Colonic mucosa (tissue), 4 donors: Measurements from ENCODE around the gene UNC45A. TPM values are rescaled to one million over a fixed set of nuclear protein-coding genes. Genes with fewer than 3 reads are reported as not detected.

Source experiments
- DNase-seq: peaks from one replicate; pipeline ENCODE4 v3.0.0-alpha.2; 2020
- H3K27ac ChIP-seq: fragments of 200-600 bp; one replicate; pipeline ENCODE4 v1.8.0; 2021
- H3K27me3 ChIP-seq: fragments of 200-600 bp; one replicate; pipeline ENCODE4 v1.8.0; 2021
- H3K36me3 ChIP-seq: fragments of 200-600 bp; one replicate; pipeline ENCODE4 v1.8.0; 2021
- H3K4me1 ChIP-seq: fragments of 200-600 bp; one replicate; pipeline ENCODE4 v1.8.0; 2021; ENCODE audit warnings: mild to moderate bottlenecking
- H3K4me3 ChIP-seq: fragments of 200-600 bp; one replicate; pipeline ENCODE4 v1.8.0; 2021
- H3K9ac ChIP-seq, 2 donors: one replicate each; pipeline ENCODE4 v1.7.0; 2013; ENCODE audit warnings: control low read depth in 2 of 2, low read depth in 2 of 2, low read length in 2 of 2
- H3K9me3 ChIP-seq: fragments of 200-600 bp; one replicate; pipeline ENCODE4 v1.8.0; 2021
- CTCF ChIP-seq: fragments of 200-600 bp; IDR thresholded peaks from one replicate; pipeline ENCODE4 v1.8.0; 2022; ENCODE audit warnings: antibody characterized with exemption, mild to moderate bottlenecking
- intact Hi-C: fragments of 100-400 bp; cut with DNase I; formaldehyde crosslinking; loops from one replicate; pipeline ENCODE4 v1.14.1; 2022
- total RNA-seq, 2 donors: library from RNA; stranded (reverse); fragmentation: NEBNext Ultra II Directional in 1 of 2; extraction: Animal tissue kit (Norgen Biotek cat#: 25700) in 1 of 2; gene quantifications; one replicate each; pipeline ENCODE4 v1.2.1, GENCODE V29; 2021
- donor health status: healthy.
- donor health status: DM: no; HTN: no; CAD: no.
- donor health status: DM: no; HTN: no; CAD: no.

UNC45A gene
- total RNA-seq, 2 donors from 2014 or later, result 60.7 to 74.5 TPM

GRCh38 chr15:90953947-90954711, 19.0 kb downstream of the UNC45A start:
- H3K36me3 ChIP-seq, result peaks cover 5% of the 10 kb centered on the region
- H3K4me1 ChIP-seq, result peaks cover 26% of the 10 kb centered on the region
- intact Hi-C loops, result loop anchor here (10.0 kb wide), 1 partner anchor 321 kb away; no protein-coding TSS in a partner anchor
- H3K9ac ChIP-seq, result no peak overlapping the region
- no peaks in the 10 kb centered on the region for H3K9me3 ChIP-seq
- no peak for DNase-seq
- TF ChIP-seq CTCF, result no peak
- H3K4me3 ChIP-seq, result peak overlapping the region; percentile 85
- H3K27me3 ChIP-seq, result no peaks in the 10 kb centered on the region
- H3K27ac ChIP-seq, result peak overlapping the region; percentile 96

GRCh38 chr15:90954712-90955623, 19.9 kb downstream of the UNC45A start, which contains the start of gene RCCD1:
RCCD1 (plus strand) TSS chr15:90954884; CDS start chr15:90956735, 1,851 bp downstream.
- TF ChIP-seq CTCF, result no peak
- H3K9me3 ChIP-seq, result no peaks in the 10 kb centered on the region
- H3K27ac ChIP-seq, result peak within 1 kb of the TSS; percentile 96
- peak within 1 kb of the TSS; percentile 85 to 88 for H3K9ac ChIP-seq
- intact Hi-C loops, result loop anchor here (5.0 to 10.0 kb wide), 2 partner anchors 77 to 320 kb away; no protein-coding TSS in a partner anchor
- DNase-seq, result peak; percentile 97
- peaks cover 21% of the 10 kb centered on the region for H3K4me1 ChIP-seq
- H3K27me3 ChIP-seq, result no peaks in the 10 kb centered on the region
- H3K36me3 ChIP-seq, result peaks cover 5% of the 10 kb centered on the region
- peak within 1 kb of the TSS; percentile 85 for H3K4me3 ChIP-seq

GRCh38 chr15:90955624-90956273, 20.7 kb downstream of the UNC45A start:
- Histone ChIP-seq H3K36me3 (peaks cover 2% of the 10 kb centered on the region), H3K4me1 (peaks cover 21% of the 10 kb centered on the region), H3K9me3 (no peaks in the 10 kb centered on the region), H3K9ac (peak overlapping the region in 1 of 2 donors; percentile 88), H3K27ac (peak overlapping the region; percentile 96), H3K27me3 (no peaks in the 10 kb centered on the region), H3K4me3 (peak overlapping the region; percentile 85)
- no peak for TF ChIP-seq CTCF
- intact Hi-C loops, result loop anchor here (5.0 to 10.0 kb wide), 2 partner anchors 77 to 319 kb away; no protein-coding TSS in a partner anchor
- peak; percentile 85 for DNase-seq

GRCh38 chr15:90956274-90957030, 21.4 kb downstream of the UNC45A start:
- peak; percentile 92 for TF ChIP-seq CTCF
- Histone ChIP-seq H3K4me1 (peaks cover 21% of the 10 kb centered on the region), H3K4me3 (peak overlapping the region; percentile 85), H3K9me3 (no peaks in the 10 kb centered on the region), H3K36me3 (no peaks in the 10 kb centered on the region), H3K27ac (no peak overlapping the region), H3K27me3 (no peaks in the 10 kb centered on the region), H3K9ac (peak overlapping the region; percentile 74 to 88)
- peak; percentile 82 for DNase-seq
- intact Hi-C loops, result loop anchor here (5.0 to 10.0 kb wide), 2 partner anchors 76 to 318 kb away; no protein-coding TSS in a partner anchor
